ENCODE results near the gene CARD14. TPM values are rescaled to one million over a fixed set of nuclear protein-coding genes. Genes with fewer than 3 reads are reported as not detected.

CARD14 gene
- polyA plus RNA-seq, 1 donor (not counting 4 experiments of a cell fraction or from before 2014, with no cell fraction given) = 0.49 TPM

GRCh38 chr17:80158846-80159245 lies 11.0 kb upstream of the CARD14 start:
- Histone ChIP-seq H3K4me2 (ENCODE audit: control insufficient read depth, extremely low read depth, insufficient read depth, low read depth, low read length) (no peak overlapping the region), H3K27me3 (ENCODE audit: control insufficient read depth, extremely low read depth, insufficient read depth, low read length) (no peaks in the 10 kb centered on the region), H3K9me1 (ENCODE audit: control insufficient read depth, extremely low read depth, insufficient read depth, low read length) (no peaks in the 10 kb centered on the region), H3K36me3 (ENCODE audit: control insufficient read depth in 2 of 2, extremely low read depth in 1 of 2, insufficient read depth in 2 of 2, low read length in 2 of 2) (no peaks in the 10 kb centered on the region), H3K4me3 (ENCODE audit: control insufficient read depth in 2 of 3, extremely low read depth in 1 of 3, insufficient read depth in 2 of 3, low read depth in 1 of 3, low read length in 3 of 3) (no peak overlapping the region), H4K20me1 (ENCODE audit: control insufficient read depth, extremely low read depth, insufficient read depth, low read length) (no peaks in the 10 kb centered on the region), H3K4me1 (ENCODE audit: control insufficient read depth, extremely low read depth, insufficient read depth, low read length) (no peaks in the 10 kb centered on the region), H3K9ac (ENCODE audit: control insufficient read depth, extremely low read depth, insufficient read depth, low read length) (no peak overlapping the region), H3K27ac (ENCODE audit: control insufficient read depth, insufficient read depth, low read length) (no peak overlapping the region), H3K79me2 (ENCODE audit: control insufficient read depth, insufficient read depth, low read length) (no peaks in the 10 kb centered on the region), H3K9me3 (ENCODE audit: control insufficient read depth, low read depth, low read length) (no peaks in the 10 kb centered on the region), H2AFZ (ENCODE audit: control insufficient read depth, low read length) (no peak overlapping the region)
- FAIRE-seq (no peak), DNase-seq (ENCODE audit: low read depth, low spot score) (no peak)
- TF ChIP-seq CTCF (optimal IDR thresholded peaks at IDR 0.05 in 1 of 3, IDR thresholded peaks at IDR 0.05 in 1 of 3, conservative IDR thresholded peaks at IDR 0.05 in 1 of 3; ENCODE audit: extremely low read depth in 1 of 3, insufficient read depth in 2 of 3, low read length in 3 of 3) (no peak), EZH2 (IDR thresholded peaks at IDR 0.05; ENCODE audit: low read length) (no peak)
- dilution Hi-C loops (cut with MboI; ENCODE audit: extremely low pct_ligation_motif_present, low sequenced_read_pairs) = no loop called here

- Histone ChIP-seq H2AFZ (ENCODE audit: control insufficient read depth, low read length) (no peak overlapping the region), H3K79me2 (ENCODE audit: control insufficient read depth, insufficient read depth, low read length) (no peaks in the 10 kb centered on the region), H3K9ac (ENCODE audit: control insufficient read depth, extremely low read depth, insufficient read depth, low read length) (no peak overlapping the region), H3K9me1 (ENCODE audit: control insufficient read depth, extremely low read depth, insufficient read depth, low read length) (no peaks in the 10 kb centered on the region), H3K9me3 (ENCODE audit: control insufficient read depth, low read depth, low read length) (no peaks in the 10 kb centered on the region), H4K20me1 (ENCODE audit: control insufficient read depth, extremely low read depth, insufficient read depth, low read length) (no peaks in the 10 kb centered on the region), H3K27ac (ENCODE audit: control insufficient read depth, insufficient read depth, low read length) (no peak overlapping the region), H3K27me3 (ENCODE audit: control insufficient read depth, extremely low read depth, insufficient read depth, low read length) (no peaks in the 10 kb centered on the region), H3K4me1 (ENCODE audit: control insufficient read depth, extremely low read depth, insufficient read depth, low read length) (no peaks in the 10 kb centered on the region), H3K4me2 (ENCODE audit: control insufficient read depth, extremely low read depth, insufficient read depth, low read depth, low read length) (no peak overlapping the region), H3K36me3 (ENCODE audit: control insufficient read depth in 2 of 2, extremely low read depth in 1 of 2, insufficient read depth in 2 of 2, low read length in 2 of 2) (no peaks in the 10 kb centered on the region), H3K4me3 (ENCODE audit: control insufficient read depth in 2 of 3, extremely low read depth in 1 of 3, insufficient read depth in 2 of 3, low read depth in 1 of 3, low read length in 3 of 3) (no peak overlapping the region)
- TF ChIP-seq CTCF (optimal IDR thresholded peaks at IDR 0.05 in 1 of 3, IDR thresholded peaks at IDR 0.05 in 1 of 3, conservative IDR thresholded peaks at IDR 0.05 in 1 of 3; ENCODE audit: extremely low read depth in 1 of 3, insufficient read depth in 2 of 3, low read length in 3 of 3) (no peak), EZH2 (IDR thresholded peaks at IDR 0.05; ENCODE audit: low read length) (no peak)
- dilution Hi-C loops (cut with MboI; ENCODE audit: extremely low pct_ligation_motif_present, low sequenced_read_pairs) = no loop called here
- FAIRE-seq (no peak), DNase-seq (ENCODE audit: low read depth, low spot score) (no peak)
Measured at GRCh38 chr17:80160536-80160935, 9.3 kb upstream of the CARD14 start.

All from keratinocyte (primary cell).